Endothelial cell of umbilical vein (primary cell): Measurements from ENCODE around the gene CHMP6. TPM values are rescaled to one million over a fixed set of nuclear protein-coding genes. Genes with fewer than 3 reads are reported as not detected.

Experiments
- BruUV-seq: library from RNA; stranded (reverse); fragments of 400-500 nt; replicated peaks from 2 replicates; lab custom pipeline; 2021; lab: Mats Ljungman, UMichigan
- CTCF ChIA-PET: fragments of 300-600, 350-600 bp; sonication (Branson Sonifier 250); formaldehyde crosslinking; loops from one replicate; lab custom pipeline; 2021; ENCODE audit warnings: antibody characterized with exemption, inconsistent platforms; lab: Charles Lee
- POLR2A ChIA-PET: fragments of 300-600, 350-600 bp; sonication (Branson Sonifier 250); formaldehyde crosslinking; loops from one replicate; lab custom pipeline; 2021; ENCODE audit warnings: antibody characterized with exemption, inconsistent platforms; lab: Charles Lee
- DNase-seq: peaks from one replicate; pipeline ENCODE4 v3.0.0-alpha.2; 2011; ENCODE audit warnings: low read depth, low spot score
- FAIRE-seq: peaks from 2 replicates; lab custom pipeline; 2011; peaks lifted over from hg19 to GRCh38; lab: Jason Lieb, UNC
- H2AFZ ChIP-seq: 2 replicates; pipeline ENCODE4 v1.6.0; 2012; ENCODE audit warnings: low read depth, low read length, control low read depth, inconsistent platforms
- H3K27ac ChIP-seq: 2 replicates; pipeline ENCODE4 v1.5.1; 2011; ENCODE audit warnings: low read depth, mild to moderate bottlenecking, control low read depth, low read length, moderate library complexity; ENCODE audit not compliant: insufficient read depth
- H3K27me3 ChIP-seq, 2 experiments: 2 replicates each; pipeline versions ENCODE4 v1.6.0 to v1.6.1; 2011; ENCODE audit warnings: low read length in 2 of 2, mixed read lengths in 1 of 2; ENCODE audit not compliant: control insufficient read depth in 2 of 2, insufficient read depth in 2 of 2
- H3K36me3 ChIP-seq, 2 experiments: 2 replicates in 1 of 2; 3 replicates in 1 of 2; pipeline ENCODE4 v1.5.1; 2011; ENCODE audit warnings: low read length in 2 of 2, mild to moderate bottlenecking in 1 of 2, moderate library complexity in 1 of 2; ENCODE audit not compliant: control insufficient read depth in 2 of 2, insufficient read depth in 2 of 2; ENCODE audit errors: extremely low read depth in 1 of 2
- H3K4me1 ChIP-seq: 3 replicates; pipeline ENCODE4 v1.5.1; 2011; ENCODE audit warnings: mild to moderate bottlenecking, low read length; ENCODE audit not compliant: control insufficient read depth, insufficient read depth; ENCODE audit errors: extremely low read depth
- H3K4me2 ChIP-seq: 2 replicates; pipeline ENCODE4 v1.6.1; 2011; ENCODE audit warnings: low read length, control low read depth, mixed read lengths; ENCODE audit not compliant: insufficient read depth
- H3K4me3 ChIP-seq, 3 experiments: fragments of 200-600 bp in 1 of 3; sonication (generic), shearing (Covaris generic) in 1 of 3; replicated peaks in 1 of 3; 2 replicates each; pipeline ENCODE4 v1.5.1; 2011 to 2016; ENCODE audit warnings: control low read depth in 3 of 3, low read length in 3 of 3, mild to moderate bottlenecking in 2 of 3, inconsistent platforms in 1 of 3, low read depth in 1 of 3, moderate library complexity in 1 of 3; ENCODE audit not compliant: insufficient read depth in 1 of 3
- H3K79me2 ChIP-seq: 2 replicates; pipeline ENCODE4 v1.6.0; 2012; ENCODE audit warnings: low read length, inconsistent platforms; ENCODE audit not compliant: control insufficient read depth, insufficient read depth
- H3K9ac ChIP-seq: replicated peaks from 2 replicates; pipeline ENCODE3; 2011; ENCODE audit warnings: low read length, control low read depth; ENCODE audit not compliant: insufficient read depth; ENCODE audit errors: extremely low read depth
- H3K9me1 ChIP-seq: replicated peaks from 3 replicates; pipeline ENCODE4 v1.6.0; 2011; ENCODE audit warnings: mild to moderate bottlenecking, low read length; ENCODE audit not compliant: control insufficient read depth, insufficient read depth; ENCODE audit errors: extremely low read depth
- H3K9me3 ChIP-seq: replicated peaks from 2 replicates; pipeline ENCODE4 v1.5.1; 2012; ENCODE audit warnings: low read length, inconsistent platforms; ENCODE audit not compliant: control insufficient read depth, insufficient read depth
- H4K20me1 ChIP-seq: replicated peaks from 2 replicates; pipeline ENCODE3; 2011; ENCODE audit warnings: mild to moderate bottlenecking, low read length; ENCODE audit not compliant: control insufficient read depth, insufficient read depth; ENCODE audit errors: extremely low read depth
- EZH2 ChIP-seq: IDR thresholded peaks from 2 replicates; pipeline ENCODE4 v1.6.1; 2012; ENCODE audit warnings: borderline replicate concordance, low read depth, mild to moderate bottlenecking, moderate library complexity, low read length, inconsistent platforms; ENCODE audit not compliant: severe bottlenecking
- FOS ChIP-seq: IDR thresholded peaks from 2 replicates; pipeline ENCODE4 v1.6.1; 2011; ENCODE audit warnings: mild to moderate bottlenecking, low read length, moderate library complexity, borderline replicate concordance; ENCODE audit not compliant: insufficient read depth
- GATA2 ChIP-seq: IDR thresholded peaks from 2 replicates; pipeline ENCODE4 v1.7.0; 2011; ENCODE audit warnings: low read depth, mild to moderate bottlenecking, moderate library complexity, mixed read lengths, low read length; ENCODE audit not compliant: insufficient read length, insufficient read depth
- JUN ChIP-seq: IDR thresholded peaks from 2 replicates; pipeline ENCODE4 v1.6.1; 2011; ENCODE audit warnings: borderline replicate concordance, low read depth; ENCODE audit not compliant: insufficient read length, insufficient read depth
- MYC ChIP-seq: IDR thresholded peaks from one replicate; pipeline ENCODE4 v1.6.1; 2011; ENCODE audit warnings: mild to moderate bottlenecking, low read depth, low read length
- POLR2A ChIP-seq: IDR thresholded peaks from 2 replicates; pipeline ENCODE4 v1.6.1; 2012; ENCODE audit warnings: low read depth, mild to moderate bottlenecking, control low read depth, low read length
- POLR2AphosphoS5 ChIP-seq: IDR thresholded peaks from 2 replicates; pipeline ENCODE4 v1.6.1; 2012; ENCODE audit warnings: low read depth, mild to moderate bottlenecking, control low read depth, low read length, moderate library complexity; ENCODE audit not compliant: insufficient read depth
- dilution Hi-C: fragments of 300-500 bp; cut with MboI; formaldehyde crosslinking; loops from one replicate; pipeline ENCODE4 v1.15.0; 2019; ENCODE audit warnings: low sequenced_read_pairs; ENCODE audit not compliant: extremely low pct_ligation_motif_present
- intact Hi-C: fragments of 100-400 bp; cut with micrococcal nuclease; formaldehyde crosslinking; loops from one replicate; pipeline ENCODE4 v1.10.0; 2022
- polyA plus RNA-seq, 4 experiments: library from polyadenylated mRNA; depleted of rRNA in 3 of 4; stranded (reverse) in 3 of 4; unstranded in 1 of 4; fragments of >200 nt; gene quantifications; 2 replicates each; pipeline versions ENCODE4 v1.2.1 to v1.2.3, GENCODE V29; 2011 to 2012; ENCODE audit warnings: missing spikeins in 1 of 4
- total RNA-seq: library from RNA; stranded (reverse); gene quantifications from 2 replicates; pipeline ENCODE4 v1.2.3, GENCODE V29; 2021
- TF ChIP-seq, protein P1 (sequence below): IDR thresholded peaks from 2 replicates; pipeline ENCODE4 v1.6.1; 2011; ENCODE audit not compliant: insufficient read depth, insufficient read length
- TF ChIP-seq, protein P2 (sequence below), 2 donors: IDR thresholded peaks; 1 replicate in 1 of 2; 2 replicates in 1 of 2; pipeline ENCODE4 v1.5.1; 2011; ENCODE audit warnings: low read length in 2 of 2, mild to moderate bottlenecking in 2 of 2, moderate library complexity in 2 of 2, control low read depth in 1 of 2, inconsistent platforms in 1 of 2, low read depth in 1 of 2; ENCODE audit not compliant: insufficient read depth in 1 of 2; ENCODE audit errors: extremely low read depth in 1 of 2

Gene CHMP6
- total and polyA plus RNA-seq, 2 donors (not counting 3 experiments of a cell fraction or from before 2014, with no cell fraction given): 42.5 to 48.5 TPM

DNA sequence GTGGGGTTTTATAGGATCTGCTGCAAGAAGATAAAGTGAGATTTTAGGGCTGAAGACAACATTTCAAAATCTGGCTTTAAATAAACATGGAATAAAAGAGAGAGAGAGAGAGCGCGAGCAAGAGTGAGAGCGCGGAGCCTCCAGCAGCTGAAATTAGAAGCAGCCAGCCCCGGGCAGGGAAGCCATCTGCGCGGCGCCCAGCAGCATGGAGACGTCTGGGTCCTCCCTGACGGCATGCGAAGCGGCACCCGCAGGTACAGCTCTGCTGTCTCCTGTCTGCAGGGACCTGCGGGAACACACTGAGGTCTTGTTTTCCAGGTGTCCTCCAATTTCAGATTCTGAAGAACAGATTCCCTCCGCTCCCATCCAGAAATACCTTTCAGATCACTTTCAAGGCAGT, 35.4 kb downstream of the CHMP6 start:
- H3K4me3 ChIP-seq: no peak overlapping the region
- H3K4me1 ChIP-seq: no peaks in the 10 kb centered on the region
- TF ChIP-seq, protein P1, sequence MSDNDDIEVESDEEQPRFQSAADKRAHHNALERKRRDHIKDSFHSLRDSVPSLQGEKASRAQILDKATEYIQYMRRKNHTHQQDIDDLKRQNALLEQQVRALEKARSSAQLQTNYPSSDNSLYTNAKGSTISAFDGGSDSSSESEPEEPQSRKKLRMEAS: no peak
- no peak for TF ChIP-seq MYC
- TF ChIP-seq FOS: no peak
- no peak for TF ChIP-seq POLR2A
- no peak for TF ChIP-seq POLR2AphosphoS5
- TF ChIP-seq GATA2: no peak
- TF ChIP-seq EZH2: no peak
- no peak for TF ChIP-seq JUN
- TF ChIP-seq, protein P2, sequence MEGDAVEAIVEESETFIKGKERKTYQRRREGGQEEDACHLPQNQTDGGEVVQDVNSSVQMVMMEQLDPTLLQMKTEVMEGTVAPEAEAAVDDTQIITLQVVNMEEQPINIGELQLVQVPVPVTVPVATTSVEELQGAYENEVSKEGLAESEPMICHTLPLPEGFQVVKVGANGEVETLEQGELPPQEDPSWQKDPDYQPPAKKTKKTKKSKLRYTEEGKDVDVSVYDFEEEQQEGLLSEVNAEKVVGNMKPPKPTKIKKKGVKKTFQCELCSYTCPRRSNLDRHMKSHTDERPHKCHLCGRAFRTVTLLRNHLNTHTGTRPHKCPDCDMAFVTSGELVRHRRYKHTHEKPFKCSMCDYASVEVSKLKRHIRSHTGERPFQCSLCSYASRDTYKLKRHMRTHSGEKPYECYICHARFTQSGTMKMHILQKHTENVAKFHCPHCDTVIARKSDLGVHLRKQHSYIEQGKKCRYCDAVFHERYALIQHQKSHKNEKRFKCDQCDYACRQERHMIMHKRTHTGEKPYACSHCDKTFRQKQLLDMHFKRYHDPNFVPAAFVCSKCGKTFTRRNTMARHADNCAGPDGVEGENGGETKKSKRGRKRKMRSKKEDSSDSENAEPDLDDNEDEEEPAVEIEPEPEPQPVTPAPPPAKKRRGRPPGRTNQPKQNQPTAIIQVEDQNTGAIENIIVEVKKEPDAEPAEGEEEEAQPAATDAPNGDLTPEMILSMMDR (IDR thresholded peaks at IDR 0.05; ENCODE audit: extremely low read depth in 1 of 2, insufficient read depth in 1 of 2, low read depth in 1 of 2, low read length in 2 of 2): no peak
- no peak overlapping the region for H3K27ac ChIP-seq
- H4K20me1 ChIP-seq: no peaks in the 10 kb centered on the region
- no peak overlapping the region for H2AFZ ChIP-seq
- no peaks in the 10 kb centered on the region for H3K9me3 ChIP-seq
- H3K9ac ChIP-seq: no peak overlapping the region
- FAIRE-seq: no peak
- dilution Hi-C loops: no loop called here
- no peaks in the 10 kb centered on the region for H3K36me3 ChIP-seq
- no peak overlapping the region for H3K4me2 ChIP-seq
- H3K9me1 ChIP-seq: no peaks in the 10 kb centered on the region
- peaks cover 0 to 2% of the 10 kb centered on the region in 2 experiments for H3K27me3 ChIP-seq
- BruUV-seq: no TSS peak
- intact Hi-C loops: no loop called here
- no peaks in the 10 kb centered on the region for H3K79me2 ChIP-seq
- ChIA-PET POLR2A (no interaction called here), CTCF (interaction anchor here (1.6 kb wide), 1 partner anchor 38 kb away, joined by 4 read pairs; no protein-coding TSS in a partner anchor)
- no peak for DNase-seq
